GM12891 (cell line): ENCODE results near the gene RARB.

Experiments
- POLR2A ChIP-seq: IDR thresholded peaks from 2 replicates; pipeline ENCODE4 v1.6.1; 2011; ENCODE audit warnings: low read depth, low read length, control low read depth
- POLR2AphosphoS5 ChIP-seq: IDR thresholded peaks from 2 replicates; pipeline ENCODE4 v1.6.1; 2011; ENCODE audit warnings: low read depth, low read length, control low read depth
- SPI1 ChIP-seq: IDR thresholded peaks from 2 replicates; pipeline ENCODE4 v1.6.1; 2011; ENCODE audit warnings: low read depth, low read length, control low read depth

DNA sequence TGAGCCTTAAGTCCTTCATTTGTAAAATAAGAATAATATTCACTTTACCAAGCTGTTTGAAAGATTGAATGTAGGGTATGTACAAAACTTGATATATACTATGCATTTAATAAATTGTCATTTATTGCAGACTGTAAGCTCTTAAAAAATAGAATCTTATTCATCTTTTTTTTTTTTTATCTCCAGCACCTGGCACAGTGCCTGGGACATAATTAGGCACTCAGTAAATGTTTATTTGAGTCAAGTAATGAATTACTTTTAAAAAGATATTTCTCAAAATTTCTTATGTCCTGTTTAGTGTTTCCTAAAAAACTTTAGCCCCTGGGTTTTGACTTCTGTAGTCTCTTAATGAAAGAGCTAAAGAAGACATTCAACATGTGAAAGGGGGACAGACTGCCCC, 164.9 kb downstream of the RARB start:
- TF ChIP-seq POLR2A, result no peak
- TF ChIP-seq POLR2AphosphoS5, result no peak
- no peak for TF ChIP-seq SPI1
